ENCODE results near the gene FBXL17. TPM values are rescaled to one million over a fixed set of nuclear protein-coding genes. Genes with fewer than 3 reads are reported as not detected.

FBXL17 gene
- total and polyA plus RNA-seq, 2 donors (not counting 1 experiment from before 2014, with no cell fraction given), result 7.3 to 40.3 TPM

DNA sequence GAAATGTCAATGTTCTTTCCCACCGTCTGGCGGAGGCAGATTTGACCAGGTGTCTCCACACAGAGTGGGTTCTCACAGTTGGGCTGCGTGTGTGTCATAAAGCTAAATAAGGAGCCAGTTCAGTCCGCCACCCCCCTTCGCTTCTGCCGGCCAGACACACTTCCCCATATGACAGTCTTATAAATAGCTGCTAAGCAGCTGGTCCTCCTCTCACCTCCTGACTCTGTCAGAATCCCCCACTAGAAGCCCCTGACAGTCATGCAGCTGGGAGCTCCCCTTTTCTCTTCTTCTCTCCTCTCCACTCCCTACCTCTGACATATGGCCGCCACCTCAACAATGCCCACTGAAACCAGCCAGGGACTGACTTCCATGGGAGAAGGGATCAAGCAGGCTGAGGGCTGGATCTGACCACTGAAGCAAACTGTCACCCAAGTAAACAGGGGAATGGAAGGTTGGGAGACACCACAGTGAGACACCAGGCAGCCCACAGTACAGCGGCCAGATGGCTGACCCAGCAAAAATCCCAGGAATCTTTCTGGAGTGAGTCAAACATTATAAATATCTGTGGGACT is 569.2 kb downstream of the FBXL17 start:
- no peak overlapping the region for H3K4me3 Mint-ChIP-seq
- TF ChIP-seq EZH2 (IDR thresholded peaks at IDR 0.05; ENCODE audit: borderline replicate concordance, insufficient read depth, low read depth, low read length, poor library complexity, severe bottlenecking), result no peak
- TF ChIP-seq, protein P1, sequence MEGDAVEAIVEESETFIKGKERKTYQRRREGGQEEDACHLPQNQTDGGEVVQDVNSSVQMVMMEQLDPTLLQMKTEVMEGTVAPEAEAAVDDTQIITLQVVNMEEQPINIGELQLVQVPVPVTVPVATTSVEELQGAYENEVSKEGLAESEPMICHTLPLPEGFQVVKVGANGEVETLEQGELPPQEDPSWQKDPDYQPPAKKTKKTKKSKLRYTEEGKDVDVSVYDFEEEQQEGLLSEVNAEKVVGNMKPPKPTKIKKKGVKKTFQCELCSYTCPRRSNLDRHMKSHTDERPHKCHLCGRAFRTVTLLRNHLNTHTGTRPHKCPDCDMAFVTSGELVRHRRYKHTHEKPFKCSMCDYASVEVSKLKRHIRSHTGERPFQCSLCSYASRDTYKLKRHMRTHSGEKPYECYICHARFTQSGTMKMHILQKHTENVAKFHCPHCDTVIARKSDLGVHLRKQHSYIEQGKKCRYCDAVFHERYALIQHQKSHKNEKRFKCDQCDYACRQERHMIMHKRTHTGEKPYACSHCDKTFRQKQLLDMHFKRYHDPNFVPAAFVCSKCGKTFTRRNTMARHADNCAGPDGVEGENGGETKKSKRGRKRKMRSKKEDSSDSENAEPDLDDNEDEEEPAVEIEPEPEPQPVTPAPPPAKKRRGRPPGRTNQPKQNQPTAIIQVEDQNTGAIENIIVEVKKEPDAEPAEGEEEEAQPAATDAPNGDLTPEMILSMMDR (IDR thresholded peaks at IDR 0.05), result no peak
- Histone ChIP-seq H3K27me3 (replicated peaks in 1 of 4; ENCODE audit: control extremely low read depth in 1 of 4, control insufficient read depth in 3 of 4, insufficient read depth in 4 of 4, low read length in 3 of 4) (peaks cover 0 to 3% (median 0%) of the 10 kb centered on the region in 4 experiments), H3K9ac (ENCODE audit: low read length) (no peak overlapping the region), H3K9me3 (ENCODE audit: control extremely low read depth in 1 of 3, control insufficient read depth in 2 of 3, insufficient read depth in 1 of 3, low read length in 2 of 3) (peaks cover 0 to 4% (median 0%) of the 10 kb centered on the region in 3 donors), H2AFZ (ENCODE audit: insufficient read depth, low read depth, low read length, poor library complexity, severe bottlenecking) (no peak overlapping the region), H3K79me2 (ENCODE audit: control insufficient read depth, insufficient read depth, low read length) (no peaks in the 10 kb centered on the region), H3K4me2 (replicated peaks; ENCODE audit: low read depth, low read length, poor library complexity, severe bottlenecking) (no peak overlapping the region), H3K27ac (ENCODE audit: low read length in 2 of 2) (no peak overlapping the region), H3K4me3 (ENCODE audit: control extremely low read depth in 1 of 5, extremely low read depth in 1 of 5, insufficient read depth in 1 of 5, low read depth in 2 of 5, low read length in 4 of 5) (no peak overlapping the region), H3K36me3 (replicated peaks in 1 of 2; ENCODE audit: control extremely low read depth in 1 of 2, control insufficient read depth in 1 of 2, extremely low read depth in 1 of 2, insufficient read depth in 2 of 2, low read length in 1 of 2) (no peaks in the 10 kb centered on the region), H4K20me1 (ENCODE audit: control insufficient read depth, insufficient read depth, low read length, poor library complexity, severe bottlenecking) (no peaks in the 10 kb centered on the region), H3K4me1 (ENCODE audit: control insufficient read depth in 2 of 2, insufficient read depth in 2 of 2, low read length in 2 of 2) (no peaks in the 10 kb centered on the region)
- no peak for DNase-seq
- no peaks in the 10 kb centered on the region for H3K4me1 Mint-ChIP-seq
- no peak overlapping the region for H3K27ac Mint-ChIP-seq
- peaks cover 5% of the 10 kb centered on the region for H3K27me3 Mint-ChIP-seq
- CTCF ChIA-PET, result no interaction called here
- WGBS (ENCODE audit: insufficient coverage), result 50% methylated on average over 7 of the region's 8 CpGs
- ATAC-seq (ENCODE audit: low read depth), result no peak
- peaks cover 3% of the 10 kb centered on the region for H3K9me3 Mint-ChIP-seq (ENCODE audit: insufficient read depth)
- intact Hi-C loops (cut with micrococcal nuclease), result no loop called here
- POLR2A ChIA-PET, result no interaction called here

DNA sequence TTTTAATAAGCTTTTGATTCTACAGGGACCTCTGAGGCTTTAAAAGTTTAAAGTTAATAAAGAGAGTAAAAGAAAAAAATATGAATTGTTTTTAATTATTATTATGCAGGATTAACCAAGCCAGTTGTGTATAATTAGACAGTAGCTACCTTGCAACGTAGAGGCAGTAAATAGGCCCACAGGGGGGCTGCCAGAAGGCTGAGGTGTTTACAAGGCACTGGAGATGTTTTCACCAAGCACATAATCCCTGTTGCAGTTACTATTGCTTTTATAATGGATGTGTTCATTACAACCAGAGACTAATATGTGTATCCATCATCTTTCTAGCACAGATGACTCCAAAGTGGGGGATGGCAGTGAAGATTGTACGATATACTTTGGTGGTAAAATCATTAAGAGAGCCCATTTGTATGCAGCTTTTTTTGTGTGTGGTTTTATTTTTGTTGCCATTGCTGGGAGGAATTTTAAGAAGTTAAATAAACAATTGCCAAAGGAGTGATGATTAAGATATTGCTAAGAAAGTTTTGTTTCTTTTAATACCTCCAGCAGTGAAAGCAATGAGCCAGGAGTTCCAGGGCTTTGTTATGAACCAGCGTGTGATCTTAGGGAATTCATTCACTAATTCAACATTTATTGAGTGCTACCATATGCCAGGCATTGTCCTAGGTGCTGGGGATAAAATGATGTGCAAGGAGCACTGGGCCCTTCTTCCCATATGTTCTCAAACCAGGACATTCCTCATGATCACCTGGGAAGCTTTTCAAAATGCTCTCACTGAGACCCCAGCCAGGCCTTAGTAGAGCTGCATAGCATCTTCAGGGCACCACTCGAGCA is 572.5 kb downstream of the FBXL17 start:
- Mint-ChIP-seq H3K4me3 (no peak overlapping the region), H3K9me3 (ENCODE audit: insufficient read depth) (peaks cover 3% of the 10 kb centered on the region), H3K27ac (no peak overlapping the region), H3K27me3 (peaks cover 5% of the 10 kb centered on the region), H3K4me1 (no peaks in the 10 kb centered on the region)
- Histone ChIP-seq H3K27ac (ENCODE audit: low read length in 2 of 2) (no peak overlapping the region), H3K79me2 (ENCODE audit: control insufficient read depth, insufficient read depth, low read length) (no peaks in the 10 kb centered on the region), H3K36me3 (replicated peaks in 1 of 2; ENCODE audit: control extremely low read depth in 1 of 2, control insufficient read depth in 1 of 2, extremely low read depth in 1 of 2, insufficient read depth in 2 of 2, low read length in 1 of 2) (no peaks in the 10 kb centered on the region), H3K27me3 (replicated peaks in 1 of 4; ENCODE audit: control extremely low read depth in 1 of 4, control insufficient read depth in 3 of 4, insufficient read depth in 4 of 4, low read length in 3 of 4) (no peaks in the 10 kb centered on the region), H2AFZ (ENCODE audit: insufficient read depth, low read depth, low read length, poor library complexity, severe bottlenecking) (no peak overlapping the region), H3K4me1 (ENCODE audit: control insufficient read depth in 2 of 2, insufficient read depth in 2 of 2, low read length in 2 of 2) (no peaks in the 10 kb centered on the region), H4K20me1 (ENCODE audit: control insufficient read depth, insufficient read depth, low read length, poor library complexity, severe bottlenecking) (no peaks in the 10 kb centered on the region), H3K4me3 (ENCODE audit: control extremely low read depth in 1 of 5, extremely low read depth in 1 of 5, insufficient read depth in 1 of 5, low read depth in 2 of 5, low read length in 4 of 5) (no peak overlapping the region), H3K9me3 (ENCODE audit: control extremely low read depth in 1 of 3, control insufficient read depth in 2 of 3, insufficient read depth in 1 of 3, low read length in 2 of 3) (peaks cover 0 to 4% (median 0%) of the 10 kb centered on the region in 3 donors), H3K4me2 (replicated peaks; ENCODE audit: low read depth, low read length, poor library complexity, severe bottlenecking) (no peak overlapping the region), H3K9ac (ENCODE audit: low read length) (no peak overlapping the region)
- TF ChIP-seq, protein P1 (IDR thresholded peaks at IDR 0.05), result no peak
- TF ChIP-seq EZH2 (IDR thresholded peaks at IDR 0.05; ENCODE audit: borderline replicate concordance, insufficient read depth, low read depth, low read length, poor library complexity, severe bottlenecking), result no peak
- CTCF ChIA-PET, result interaction anchor here (1.2 kb wide), 1 partner anchor 237 kb away, joined by 3 read pairs; no protein-coding TSS in a partner anchor
- WGBS (ENCODE audit: insufficient coverage), result no CpG with 5 or more reads among the region's 4 CpGs
- ATAC-seq (ENCODE audit: low read depth) (no peak), DNase-seq (no peak)
- POLR2A ChIA-PET, result no interaction called here
- intact Hi-C loops (cut with micrococcal nuclease), result no loop called here
